ENCODE results near the gene FAM50A.

FAM50A gene

GRCh38 chrX:154441984-154442707 is 1.8 kb upstream of the FAM50A start:
- no CpG with 5 or more reads among the region's 21 CpGs for WGBS (ENCODE audit: extremely low coverage, insufficient coverage, insufficient read length)
- H2BK120ac ChIP-seq (ENCODE audit: insufficient read depth, low read length, poor library complexity) = no peak overlapping the region
- H3K14ac ChIP-seq (ENCODE audit: low read length) = no peak overlapping the region
- H2BK5ac ChIP-seq (ENCODE audit: low read depth, low read length, poor library complexity) = no peak overlapping the region
- peaks cover 17% of the 10 kb centered on the region for H3K79me1 ChIP-seq (ENCODE audit: low read length)
- H2AFZ ChIP-seq (ENCODE audit: insufficient read depth, low read length, poor library complexity) = no peak overlapping the region
- H3K4me2 ChIP-seq (ENCODE audit: low read length) = no peak overlapping the region
- H4K8ac ChIP-seq (ENCODE audit: low read depth, low read length) = no peak overlapping the region
- DNase-seq = no peak
- H3K4me1 ChIP-seq (ENCODE audit: control insufficient read depth in 1 of 2, insufficient read depth in 2 of 2, low read length in 2 of 2) = peaks cover 16 to 20% of the 10 kb centered on the region in 2 experiments
- H3K9me3 ChIP-seq (ENCODE audit: insufficient read depth, low read depth, low read length) = no peaks in the 10 kb centered on the region
- no peak overlapping the region for H2BK12ac ChIP-seq (ENCODE audit: low read length)
- H4K12ac ChIP-seq (ENCODE audit: low read depth, low read length) = no peak overlapping the region
- no peak overlapping the region for H3K4ac ChIP-seq (ENCODE audit: low read depth, low read length)
- H3K18ac ChIP-seq (ENCODE audit: low read length) = no peak overlapping the region
- H3K27me3 ChIP-seq (ENCODE audit: insufficient read depth, low read length) = no peaks in the 10 kb centered on the region
- no peak overlapping the region for H3K23ac ChIP-seq (ENCODE audit: low read length)
- no peak overlapping the region for H3K27ac ChIP-seq (ENCODE audit: low read depth, low read length)
- H2AK5ac ChIP-seq (ENCODE audit: low read length) = no peak overlapping the region
- no peak overlapping the region for H3K4me3 ChIP-seq (ENCODE audit: low read depth, low read length)
- peaks cover 20% of the 10 kb centered on the region for H3K79me2 ChIP-seq (ENCODE audit: control insufficient read depth, insufficient read depth, low read length, poor library complexity)
- peaks cover 60 to 63% of the 10 kb centered on the region in 2 experiments for H3K36me3 ChIP-seq (ENCODE audit: control insufficient read depth in 1 of 2, insufficient read depth in 2 of 2, low read length in 2 of 2)
- H3K9ac ChIP-seq (ENCODE audit: low read length) = no peak overlapping the region
- H4K91ac ChIP-seq (ENCODE audit: low read depth, low read length) = no peak overlapping the region

- Histone ChIP-seq H2BK5ac (ENCODE audit: low read depth, low read length, poor library complexity) (peak overlapping the region; percentile 66), H3K14ac (ENCODE audit: low read length) (peak overlapping the region; percentile 32), H3K79me2 (ENCODE audit: control insufficient read depth, insufficient read depth, low read length, poor library complexity) (peaks cover 7% of the 10 kb centered on the region), H3K27me3 (ENCODE audit: insufficient read depth, low read length) (no peaks in the 10 kb centered on the region), H2BK12ac (ENCODE audit: low read length) (no peak overlapping the region), H4K91ac (ENCODE audit: low read depth, low read length) (peak overlapping the region; percentile 76), H3K79me1 (ENCODE audit: low read length) (peaks cover 13% of the 10 kb centered on the region), H3K4me1 (ENCODE audit: control insufficient read depth in 1 of 2, insufficient read depth in 2 of 2, low read length in 2 of 2) (peaks cover 9 to 14% of the 10 kb centered on the region in 2 experiments), H3K4me3 (ENCODE audit: low read depth, low read length) (no peak overlapping the region), H3K9ac (ENCODE audit: low read length) (peak overlapping the region; percentile 9), H2AK5ac (ENCODE audit: low read length) (peak overlapping the region; percentile 30), H4K8ac (ENCODE audit: low read depth, low read length) (peak overlapping the region; percentile 36), H3K23ac (ENCODE audit: low read length) (no peak overlapping the region), H3K4me2 (ENCODE audit: low read length) (peak overlapping the region; percentile 50), H3K27ac (ENCODE audit: low read depth, low read length) (no peak overlapping the region), H3K4ac (ENCODE audit: low read depth, low read length) (peak overlapping the region; percentile 4), H2AFZ (ENCODE audit: insufficient read depth, low read length, poor library complexity) (peak overlapping the region; percentile 64), H3K9me3 (ENCODE audit: insufficient read depth, low read depth, low read length) (no peaks in the 10 kb centered on the region), H3K36me3 (ENCODE audit: control insufficient read depth in 1 of 2, insufficient read depth in 2 of 2, low read length in 2 of 2) (peaks cover 66 to 72% of the 10 kb centered on the region in 2 experiments), H4K12ac (ENCODE audit: low read depth, low read length) (peak overlapping the region; percentile 86), H2BK120ac (ENCODE audit: insufficient read depth, low read length, poor library complexity) (peak overlapping the region; percentile 70), H3K18ac (ENCODE audit: low read length) (no peak overlapping the region)
- peak; percentile 40 to 60 for DNase-seq
- no CpG with 5 or more reads among the region's 10 CpGs for WGBS (ENCODE audit: extremely low coverage, insufficient coverage, insufficient read length)
These were observed 446 bp upstream of the FAM50A start for GRCh38 chrX:154443479-154443910.

DNA sequence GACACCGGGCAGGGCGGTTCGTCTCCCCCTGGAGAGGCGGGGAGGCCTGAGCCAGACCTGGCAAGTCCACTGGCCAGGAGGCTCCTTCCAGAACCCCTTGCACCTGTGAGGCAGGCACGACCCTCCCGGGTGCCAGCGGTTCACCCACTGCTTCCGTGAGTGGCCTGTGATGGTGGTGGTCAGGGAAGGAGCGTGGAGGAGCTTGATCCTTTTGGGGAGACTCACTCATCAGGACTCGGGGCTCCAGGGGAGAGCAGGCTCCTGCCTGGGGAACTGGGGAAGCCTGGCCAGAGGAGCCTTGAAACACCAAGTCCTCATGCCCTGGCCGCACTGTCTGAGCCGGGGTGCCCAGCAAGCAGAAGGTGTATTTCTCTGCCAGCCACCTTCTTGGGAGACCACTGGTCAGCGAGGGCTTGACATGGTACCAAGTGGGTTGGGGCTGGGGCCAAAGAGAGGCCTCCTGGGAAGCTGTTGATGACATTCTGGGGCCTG is 860 bp downstream of the FAM50A start:
- H4K91ac ChIP-seq (ENCODE audit: low read depth, low read length) = peak overlapping the region; percentile 95
- H2BK12ac ChIP-seq (ENCODE audit: low read length) = peak overlapping the region; percentile 4
- no peak overlapping the region for H3K23ac ChIP-seq (ENCODE audit: low read length)
- H3K9me3 ChIP-seq (ENCODE audit: insufficient read depth, low read depth, low read length) = no peaks in the 10 kb centered on the region
- H2AK5ac ChIP-seq (ENCODE audit: low read length) = peak overlapping the region; percentile 76
- H2BK5ac ChIP-seq (ENCODE audit: low read depth, low read length, poor library complexity) = peak overlapping the region; percentile 80
- peak overlapping the region; percentile 94 for H3K18ac ChIP-seq (ENCODE audit: low read length)
- peak overlapping the region; percentile 89 for H3K4me2 ChIP-seq (ENCODE audit: low read length)
- H4K8ac ChIP-seq (ENCODE audit: low read depth, low read length) = peak overlapping the region; percentile 88
- no peaks in the 10 kb centered on the region for H3K27me3 ChIP-seq (ENCODE audit: insufficient read depth, low read length)
- peaks cover 13% of the 10 kb centered on the region for H3K79me1 ChIP-seq (ENCODE audit: low read length)
- no CpG with 5 or more reads among the region's 13 CpGs for WGBS (ENCODE audit: extremely low coverage, insufficient coverage, insufficient read length)
- peaks cover 7% of the 10 kb centered on the region for H3K79me2 ChIP-seq (ENCODE audit: control insufficient read depth, insufficient read depth, low read length, poor library complexity)
- H3K36me3 ChIP-seq (ENCODE audit: control insufficient read depth in 1 of 2, insufficient read depth in 2 of 2, low read length in 2 of 2) = peaks cover 68 to 75% of the 10 kb centered on the region in 2 experiments
- H4K12ac ChIP-seq (ENCODE audit: low read depth, low read length) = peak overlapping the region; percentile 94
- peak overlapping the region; percentile 91 for H2BK120ac ChIP-seq (ENCODE audit: insufficient read depth, low read length, poor library complexity)
- H3K9ac ChIP-seq (ENCODE audit: low read length) = peak overlapping the region; percentile 84
- peak overlapping the region; percentile 71 for H3K4ac ChIP-seq (ENCODE audit: low read depth, low read length)
- no peak for DNase-seq
- H3K4me3 ChIP-seq (ENCODE audit: low read depth, low read length) = peak overlapping the region; percentile 79
- H2AFZ ChIP-seq (ENCODE audit: insufficient read depth, low read length, poor library complexity) = peak overlapping the region; percentile 56
- H3K14ac ChIP-seq (ENCODE audit: low read length) = peak overlapping the region; percentile 96
- H3K4me1 ChIP-seq (ENCODE audit: control insufficient read depth in 1 of 2, insufficient read depth in 2 of 2, low read length in 2 of 2) = peaks cover 6 to 14% of the 10 kb centered on the region in 2 experiments
- peak overlapping the region; percentile 79 for H3K27ac ChIP-seq (ENCODE audit: low read depth, low read length)

- Histone ChIP-seq H2BK12ac (ENCODE audit: low read length) (no peak overlapping the region), H2AK5ac (ENCODE audit: low read length) (no peak overlapping the region), H3K23ac (ENCODE audit: low read length) (no peak overlapping the region), H3K27me3 (ENCODE audit: insufficient read depth, low read length) (no peaks in the 10 kb centered on the region), H3K4ac (ENCODE audit: low read depth, low read length) (no peak overlapping the region), H3K18ac (ENCODE audit: low read length) (no peak overlapping the region), H3K9me3 (ENCODE audit: insufficient read depth, low read depth, low read length) (no peaks in the 10 kb centered on the region), H4K91ac (ENCODE audit: low read depth, low read length) (no peak overlapping the region), H3K4me1 (ENCODE audit: control insufficient read depth in 1 of 2, insufficient read depth in 2 of 2, low read length in 2 of 2) (peaks cover 6 to 14% of the 10 kb centered on the region in 2 experiments), H3K79me1 (ENCODE audit: low read length) (peaks cover 13% of the 10 kb centered on the region), H3K4me3 (ENCODE audit: low read depth, low read length) (no peak overlapping the region), H2BK120ac (ENCODE audit: insufficient read depth, low read length, poor library complexity) (no peak overlapping the region), H3K9ac (ENCODE audit: low read length) (no peak overlapping the region), H2BK5ac (ENCODE audit: low read depth, low read length, poor library complexity) (no peak overlapping the region), H4K12ac (ENCODE audit: low read depth, low read length) (no peak overlapping the region), H2AFZ (ENCODE audit: insufficient read depth, low read length, poor library complexity) (no peak overlapping the region), H3K36me3 (ENCODE audit: control insufficient read depth in 1 of 2, insufficient read depth in 2 of 2, low read length in 2 of 2) (peaks cover 66 to 75% of the 10 kb centered on the region in 2 experiments), H3K4me2 (ENCODE audit: low read length) (no peak overlapping the region), H3K79me2 (ENCODE audit: control insufficient read depth, insufficient read depth, low read length, poor library complexity) (peaks cover 7% of the 10 kb centered on the region), H3K27ac (ENCODE audit: low read depth, low read length) (no peak overlapping the region), H3K14ac (ENCODE audit: low read length) (no peak overlapping the region), H4K8ac (ENCODE audit: low read depth, low read length) (no peak overlapping the region)
- WGBS (ENCODE audit: extremely low coverage, insufficient coverage, insufficient read length) = no CpG with 5 or more reads among the region's 16 CpGs
- no peak for DNase-seq
These were observed 1.8 kb downstream of the FAM50A start for GRCh38 chrX:154445776-154446175.
